DOHH2 (cell line): Measurements from ENCODE around the gene TMEM140.

ENCODE experiments used
- H3F3A ChIP-seq: fragments of 200-600 bp; sonication (generic), shearing (Covaris generic); 2 replicates; pipeline ENCODE4 v1.6.0; 2016; ENCODE audit warnings: antibody characterized with exemption, mild to moderate bottlenecking; ENCODE audit not compliant: control insufficient read depth, insufficient read depth
- H3K27ac ChIP-seq: fragments of 200-600 bp; sonication (generic); 2 replicates; pipeline ENCODE4 v1.5.1; 2014; ENCODE audit warnings: low read depth, mild to moderate bottlenecking, low read length, moderate library complexity
- H3K27me3 ChIP-seq: fragments of 200-600 bp; sonication (generic); 2 replicates; pipeline ENCODE4 v1.6.1; 2014; ENCODE audit warnings: mild to moderate bottlenecking, low read length, mixed read lengths; ENCODE audit not compliant: control insufficient read depth
- H3K36me3 ChIP-seq: fragments of 200-600 bp; sonication (generic); 2 replicates; pipeline ENCODE4 v1.6.1; 2014; ENCODE audit warnings: mild to moderate bottlenecking, low read length, moderate library complexity, mixed read lengths; ENCODE audit not compliant: control insufficient read depth
- H3K4me1 ChIP-seq: fragments of 200-600 bp; sonication (generic); 2 replicates; pipeline ENCODE4 v1.6.1; 2014; ENCODE audit warnings: mild to moderate bottlenecking, low read length, mixed read lengths; ENCODE audit not compliant: control insufficient read depth
- H3K4me2 ChIP-seq: fragments of 200-600 bp; sonication (generic); 2 replicates; pipeline ENCODE4 v1.6.0; 2014; ENCODE audit warnings: mild to moderate bottlenecking, low read length, moderate library complexity
- H3K4me3 ChIP-seq: fragments of 200-600 bp; sonication (generic); 2 replicates; pipeline ENCODE4 v1.5.1; 2014; ENCODE audit warnings: mild to moderate bottlenecking, low read length, mixed read lengths
- H3K79me2 ChIP-seq: fragments of 200-600 bp; sonication (generic); 2 replicates; pipeline ENCODE4 v1.6.1; 2014; ENCODE audit warnings: mild to moderate bottlenecking, low read length, mixed read lengths; ENCODE audit not compliant: control insufficient read depth
- H3K9me2 ChIP-seq: fragments of 200-600 bp; sonication (generic); replicated peaks from 2 replicates; pipeline ENCODE4 v1.6.1; 2014; ENCODE audit warnings: mild to moderate bottlenecking, low read length, mixed read lengths; ENCODE audit not compliant: control insufficient read depth
- H3K9me3 ChIP-seq: fragments of 200-600 bp; sonication (generic); 2 replicates; pipeline ENCODE4 v1.6.1; 2014; ENCODE audit warnings: antibody characterized with exemption, low read length, mixed read lengths; ENCODE audit not compliant: control insufficient read depth, insufficient read depth
- H4K20me1 ChIP-seq: fragments of 200-600 bp; sonication (generic); 2 replicates; pipeline ENCODE4 v1.6.0; 2014; ENCODE audit warnings: low read depth, mild to moderate bottlenecking, antibody characterized with exemption, low read length, moderate library complexity; ENCODE audit not compliant: control insufficient read depth, insufficient read depth
- CTCF ChIP-seq: fragments of 200-600 bp; sonication (generic); IDR thresholded peaks from one replicate; pipeline ENCODE4 v1.5.1; 2014; ENCODE audit warnings: antibody characterized with exemption, mild to moderate bottlenecking, low read depth, low read length; ENCODE audit not compliant: poor library complexity, severe bottlenecking
- EZH2phosphoT487 ChIP-seq: fragments of 200-600 bp; sonication (generic); IDR thresholded peaks from 2 replicates; pipeline ENCODE4 v1.6.1; 2017; ENCODE audit warnings: borderline replicate concordance, mild to moderate bottlenecking, antibody characterized with exemption, low read length, moderate library complexity, mixed read lengths

Gene TMEM140

DNA sequence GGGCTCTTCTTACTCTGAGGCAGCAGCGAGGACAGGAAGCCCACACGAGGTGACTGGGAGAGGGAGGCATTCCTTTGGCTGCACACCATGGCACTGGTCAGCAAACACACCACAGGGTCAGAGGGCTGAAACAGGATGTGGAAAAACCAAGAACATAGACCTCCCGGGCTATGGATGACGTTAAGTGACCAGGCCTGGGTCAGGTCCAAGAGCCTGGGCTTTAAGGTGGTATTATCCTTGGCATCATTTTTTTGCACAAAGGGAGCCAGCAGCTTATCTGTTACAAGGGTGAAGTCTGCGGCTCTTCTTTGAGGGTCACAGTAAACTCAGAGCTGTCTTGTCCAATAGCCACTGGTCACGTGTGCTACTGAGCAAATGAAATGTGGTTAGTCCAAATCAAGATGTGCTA is 56.5 kb downstream of the TMEM140 start:
- H3K4me2 ChIP-seq: no peak overlapping the region
- TF ChIP-seq CTCF (no peak), EZH2phosphoT487 (no peak)
- H3K4me1 ChIP-seq: peaks cover 38% of the 10 kb centered on the region
- H3K27me3 ChIP-seq: no peaks in the 10 kb centered on the region
- no peaks in the 10 kb centered on the region for H3F3A ChIP-seq
- no peak overlapping the region for H3K27ac ChIP-seq
- H3K4me3 ChIP-seq: no peak overlapping the region
- no peaks in the 10 kb centered on the region for H3K79me2 ChIP-seq
- no peaks in the 10 kb centered on the region for H3K9me2 ChIP-seq
- no peaks in the 10 kb centered on the region for H3K9me3 ChIP-seq
- H4K20me1 ChIP-seq: no peaks in the 10 kb centered on the region
- H3K36me3 ChIP-seq: peaks cover 27% of the 10 kb centered on the region

- Histone ChIP-seq H3F3A (no peaks in the 10 kb centered on the region), H3K4me3 (no peak overlapping the region), H3K79me2 (no peaks in the 10 kb centered on the region), H3K9me3 (no peaks in the 10 kb centered on the region), H3K9me2 (no peaks in the 10 kb centered on the region), H3K27ac (no peak overlapping the region), H4K20me1 (no peaks in the 10 kb centered on the region), H3K4me2 (no peak overlapping the region), H3K4me1 (peaks cover 44% of the 10 kb centered on the region), H3K27me3 (no peaks in the 10 kb centered on the region), H3K36me3 (peaks cover 26% of the 10 kb centered on the region)
- TF ChIP-seq EZH2phosphoT487 (no peak), CTCF (no peak)
Observed at GRCh38 chr7:135204876-135205275, 57.0 kb downstream of the TMEM140 start.

DNA sequence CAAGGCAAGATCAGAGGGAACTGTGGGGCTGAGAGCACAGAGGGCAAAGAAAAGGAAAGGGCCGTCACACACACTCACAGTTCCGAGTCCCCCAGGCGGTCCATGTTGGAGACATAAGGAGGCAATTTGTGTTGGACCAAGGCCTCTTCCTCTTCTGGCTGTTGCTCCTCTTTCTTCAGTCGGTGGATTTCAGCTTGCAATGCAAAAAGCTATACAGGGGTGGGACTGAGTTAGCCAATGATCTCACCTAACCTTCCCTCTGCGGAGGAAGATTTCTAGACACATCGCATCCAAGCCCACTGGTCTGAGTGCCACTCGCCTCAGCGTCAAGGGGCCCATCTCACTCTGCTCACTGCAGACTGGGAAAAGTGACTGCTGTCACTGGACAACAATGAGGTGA is 58.0 kb downstream of the TMEM140 start:
- Histone ChIP-seq H3K27ac (no peak overlapping the region), H3K9me3 (no peaks in the 10 kb centered on the region), H3K27me3 (no peaks in the 10 kb centered on the region), H4K20me1 (no peaks in the 10 kb centered on the region), H3K4me1 (peaks cover 52% of the 10 kb centered on the region), H3K79me2 (peaks cover 6% of the 10 kb centered on the region; the same call in 1 of the 2 replicates), H3K4me3 (no peak overlapping the region), H3K36me3 (peaks cover 25% of the 10 kb centered on the region), H3K9me2 (no peaks in the 10 kb centered on the region), H3F3A (no peaks in the 10 kb centered on the region), H3K4me2 (peak overlapping the region; percentile 1; the same call in 1 of the 2 replicates)
- no peak for TF ChIP-seq CTCF
- TF ChIP-seq EZH2phosphoT487: no peak
